Activated CD8-positive, alpha-beta memory T cell treated with anti-CD3 and anti-CD28 coated beads for 24 hours (primary cell): ENCODE results near the gene OR6C76.
"Not testable (repeated sequence)": the region's sequence is repeated elsewhere in the genome, so short reads cannot be mapped to it uniquely, and the experiment has no call there.

Experiments used
- DNase-seq: peaks from one replicate; pipeline ENCODE4 v3.0.0-alpha.2; 2020

OR6C76 gene

DNA sequence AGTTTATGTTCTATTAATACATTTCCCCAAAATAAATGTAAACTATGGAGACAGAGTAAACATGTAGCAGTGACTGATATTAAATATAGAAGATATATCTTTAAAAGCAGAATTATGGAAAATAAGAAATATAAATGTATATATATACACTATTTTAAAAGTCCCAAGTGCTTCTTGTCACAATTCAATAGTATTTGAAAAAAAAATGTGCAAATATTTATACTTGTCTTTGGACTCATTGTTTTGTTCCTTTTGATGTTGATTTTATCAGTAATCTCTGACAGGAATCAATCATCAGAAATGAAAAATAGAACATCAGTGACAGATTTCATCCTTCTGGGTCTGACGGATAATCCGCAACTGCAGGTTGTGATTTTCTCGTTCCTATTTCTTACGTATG is at the start of gene OR6C76:
TSS of gene OR6C76 (plus strand) at position 301 of the 400 bp plus-strand sequence. CDS start at position 301, 0 bp downstream.
- no peak for DNase-seq

DNA sequence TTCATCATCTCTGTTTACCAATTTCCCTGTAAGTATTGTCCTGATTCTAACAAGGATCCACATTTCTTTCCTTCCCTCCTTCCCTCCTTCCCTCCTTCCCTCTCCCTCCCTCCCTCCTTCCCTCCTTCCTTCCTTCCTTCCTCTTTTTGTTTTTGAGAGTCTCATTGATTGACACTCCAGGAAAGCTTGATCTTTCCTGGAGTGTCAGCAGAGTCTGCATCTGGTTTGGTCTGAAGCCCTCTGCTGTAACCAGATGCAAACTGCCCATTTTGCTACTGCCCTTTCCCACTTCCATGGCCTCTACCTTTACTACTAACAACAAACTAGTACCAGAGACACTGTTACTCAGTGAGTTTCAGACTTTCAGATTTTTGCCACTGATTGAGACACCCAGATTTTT is 40.2 kb upstream of the OR6C76 start:
- no peak for DNase-seq

DNA sequence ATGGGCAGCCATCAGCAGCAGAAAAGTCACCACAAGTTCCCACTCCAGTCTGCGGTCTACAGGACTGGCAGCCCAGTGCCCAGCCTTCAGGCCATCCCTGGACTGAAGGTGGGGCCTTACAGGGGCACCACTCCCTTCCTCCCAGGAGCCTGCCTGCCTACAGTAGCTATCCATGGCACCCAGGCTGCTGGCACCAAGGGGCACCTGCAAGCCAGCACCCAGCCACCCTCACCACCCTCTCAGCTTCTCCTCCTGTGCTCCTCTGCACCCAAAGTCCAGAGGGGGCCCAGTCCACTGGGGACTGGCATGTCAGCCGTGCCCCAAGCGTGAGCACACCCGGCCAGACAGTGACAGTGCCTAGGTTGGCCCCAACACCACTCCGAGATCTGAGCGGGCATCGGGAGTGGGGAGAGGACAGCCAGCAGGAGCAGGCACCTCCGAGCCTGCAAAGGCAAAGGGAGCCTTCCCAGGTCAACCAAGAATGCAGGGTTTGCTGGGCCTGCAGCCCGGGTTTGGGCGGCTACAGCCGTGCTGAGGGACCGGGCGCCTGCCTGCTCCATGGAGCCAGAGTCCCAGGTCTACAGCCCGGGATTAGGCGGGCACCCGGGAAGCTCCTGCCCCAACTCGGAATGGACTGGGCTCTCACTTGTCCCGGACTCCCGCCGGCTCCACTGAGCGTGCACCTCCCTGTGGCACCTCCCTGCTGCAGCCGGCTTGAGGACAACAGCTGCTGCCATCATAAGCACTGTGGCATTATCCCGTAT is 33.8 kb upstream of the OR6C76 start:
- DNase-seq, result no peak

DNA sequence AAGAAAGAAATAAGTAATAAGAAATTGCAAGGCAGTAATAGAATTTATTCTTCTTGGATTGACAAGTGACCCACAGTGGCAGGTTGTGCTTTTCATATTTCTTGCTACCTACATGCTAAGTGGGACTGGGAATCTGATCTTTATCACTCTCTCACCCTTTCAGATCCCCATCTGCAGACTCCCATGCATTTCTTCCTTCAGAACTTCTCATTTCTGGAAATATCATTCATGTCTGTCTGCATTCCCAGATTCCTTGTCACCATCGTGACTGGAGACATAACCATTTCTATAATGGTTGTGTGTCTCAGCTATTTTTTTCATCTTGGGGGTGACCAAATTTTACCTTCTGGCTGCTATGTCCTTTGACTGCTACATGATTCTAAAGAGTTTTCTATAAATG is 29.7 kb upstream of the OR6C76 start:
- no peak for DNase-seq

DNA sequence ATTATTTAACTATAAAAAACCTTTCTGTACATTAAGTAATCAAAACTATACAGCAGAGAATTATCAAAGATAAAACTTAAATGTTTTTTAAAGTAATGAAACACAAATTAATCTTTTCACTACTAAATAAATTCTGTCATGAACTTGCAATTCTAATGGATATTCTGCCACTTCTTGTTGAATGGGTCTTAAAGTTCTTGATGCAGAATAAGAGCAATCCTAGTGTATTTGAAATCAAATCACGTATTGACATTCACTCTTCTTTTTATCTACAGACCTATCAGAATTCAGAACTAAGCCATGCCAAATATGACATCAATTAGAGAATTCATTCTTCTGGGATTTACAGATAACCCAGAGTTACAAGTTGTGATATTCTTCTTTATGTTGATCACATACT is 25.8 kb upstream of the OR6C76 start, which contains the start of gene OR6C65:
TSS of gene OR6C65 (plus strand) at position 301 of the 400 bp plus-strand sequence. CDS start at position 301, 0 bp downstream.
- no peak for DNase-seq

DNA sequence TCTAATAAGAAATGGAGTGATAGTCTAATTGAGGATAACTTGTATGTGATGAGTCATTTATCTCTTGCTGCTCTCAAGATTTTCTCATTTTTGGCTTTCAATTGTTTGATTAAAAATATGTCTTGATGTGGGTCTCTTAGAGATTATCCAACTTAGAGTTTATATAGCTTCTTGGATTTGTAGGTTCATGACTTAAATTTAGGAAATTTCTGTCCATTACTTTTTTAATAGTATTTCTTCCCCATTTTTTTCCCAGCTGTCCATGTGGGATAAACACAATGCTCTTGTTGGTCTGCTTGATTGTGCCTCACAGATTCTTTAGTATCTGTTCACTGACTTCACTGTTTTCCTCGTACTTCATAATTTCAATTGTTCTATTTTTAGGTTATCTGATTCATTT is 18.2 kb upstream of the OR6C76 start:
- no peak for DNase-seq

DNA sequence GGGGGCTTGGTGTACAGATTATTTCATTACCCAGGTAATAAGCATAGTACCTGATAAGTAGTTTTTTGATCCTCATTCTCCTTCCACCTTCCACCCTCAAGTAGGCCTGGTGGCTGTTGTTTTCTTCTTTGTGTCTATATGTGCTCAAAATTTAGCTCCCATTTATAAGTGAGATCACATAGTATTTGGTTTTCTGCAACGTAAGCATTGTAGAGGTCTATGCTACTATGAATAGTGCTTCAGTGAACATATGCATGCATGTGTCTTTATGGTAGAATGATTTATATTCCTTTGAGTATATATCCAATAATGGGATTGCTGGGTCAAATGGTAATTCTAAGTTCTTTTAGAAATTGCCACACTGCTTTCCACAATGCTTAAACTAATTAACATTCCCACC is 16.9 kb upstream of the OR6C76 start:
- not testable (repeated sequence) for DNase-seq

DNA sequence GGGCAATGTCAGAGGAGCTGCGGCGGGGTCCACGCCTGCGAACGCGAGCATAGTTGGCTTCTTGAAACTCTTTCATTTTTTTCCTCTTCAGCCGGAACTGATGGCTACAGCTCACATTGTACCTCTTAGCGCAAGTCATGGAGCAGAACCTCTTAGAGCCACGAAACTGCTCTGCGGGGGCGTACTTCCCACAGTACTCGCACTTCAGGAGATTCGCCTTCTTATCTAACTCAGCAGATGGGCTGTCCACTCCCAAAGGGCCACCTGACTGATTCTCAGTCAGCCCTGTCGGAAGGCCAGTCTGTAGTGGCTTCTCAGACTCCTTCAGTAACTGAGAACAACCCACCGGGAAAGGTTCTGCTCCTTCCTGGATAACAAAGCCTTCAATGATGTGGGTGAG is 13.9 kb upstream of the OR6C76 start:
- not testable (repeated sequence) for DNase-seq

DNA sequence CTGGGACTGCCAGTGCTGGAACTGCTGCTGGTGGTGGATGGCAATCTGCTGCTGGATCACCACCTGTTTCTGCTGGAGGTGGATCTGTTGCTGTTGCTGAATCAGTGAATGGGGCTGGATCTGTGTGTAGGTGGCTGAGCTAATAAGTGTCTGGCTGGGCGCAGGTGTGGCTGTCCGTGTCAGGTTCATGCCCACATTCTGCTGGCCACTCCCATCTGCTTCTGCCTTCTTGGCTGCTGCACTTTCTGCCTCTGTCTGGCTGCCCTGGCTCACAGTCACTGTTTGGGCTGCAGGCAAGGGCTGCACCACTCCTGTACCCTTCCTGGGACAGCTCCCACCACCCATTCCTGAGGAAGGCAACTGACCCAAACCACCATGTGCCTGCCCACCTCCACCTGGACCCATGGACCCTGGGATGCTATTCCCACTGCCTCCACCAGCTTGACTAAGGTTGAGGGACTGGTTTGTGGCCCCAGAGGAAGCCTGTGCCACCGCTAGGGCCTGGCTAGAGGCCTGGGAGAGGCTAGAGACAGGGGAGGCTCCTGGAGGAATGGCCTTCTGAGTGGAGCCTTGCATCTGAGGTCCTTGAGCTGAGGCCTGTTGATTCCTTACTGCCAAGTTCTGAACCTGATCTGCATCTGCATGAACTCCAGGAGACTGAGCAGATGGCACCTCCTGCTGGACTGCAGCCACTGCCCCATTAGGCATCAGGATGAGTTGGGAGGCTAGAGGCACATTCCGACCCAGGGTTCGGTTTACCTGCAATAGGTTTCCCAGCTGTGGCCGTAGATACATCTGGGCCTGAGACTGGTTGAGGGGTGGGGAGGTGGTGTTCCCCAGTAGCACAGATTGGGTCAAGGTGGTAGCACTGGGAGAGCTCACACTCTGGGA is 12.3 kb upstream of the OR6C76 start:
- not testable (repeated sequence) for DNase-seq

DNA sequence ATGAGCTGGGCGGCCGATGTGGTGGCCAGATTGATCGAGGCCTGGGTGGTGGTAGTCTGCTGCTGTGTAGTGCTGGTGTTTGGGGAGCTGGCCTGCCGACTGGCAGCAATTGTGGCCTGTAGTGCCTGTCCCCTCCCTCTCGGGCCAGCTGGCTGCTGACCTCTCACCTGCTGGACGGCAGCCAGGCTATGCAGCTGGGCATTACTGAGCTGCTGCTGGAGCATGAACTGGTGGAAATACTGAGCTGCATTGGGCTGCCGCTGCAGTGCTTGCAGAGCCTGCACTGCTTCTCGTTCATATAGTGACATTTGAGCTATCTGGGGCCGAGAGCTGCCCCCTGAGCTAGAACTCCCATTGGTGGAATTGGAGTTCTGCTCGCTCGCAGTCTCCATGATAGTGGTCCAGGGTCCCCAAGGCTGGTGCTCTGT is 11.6 kb upstream of the OR6C76 start:
- not testable (repeated sequence) for DNase-seq

DNA sequence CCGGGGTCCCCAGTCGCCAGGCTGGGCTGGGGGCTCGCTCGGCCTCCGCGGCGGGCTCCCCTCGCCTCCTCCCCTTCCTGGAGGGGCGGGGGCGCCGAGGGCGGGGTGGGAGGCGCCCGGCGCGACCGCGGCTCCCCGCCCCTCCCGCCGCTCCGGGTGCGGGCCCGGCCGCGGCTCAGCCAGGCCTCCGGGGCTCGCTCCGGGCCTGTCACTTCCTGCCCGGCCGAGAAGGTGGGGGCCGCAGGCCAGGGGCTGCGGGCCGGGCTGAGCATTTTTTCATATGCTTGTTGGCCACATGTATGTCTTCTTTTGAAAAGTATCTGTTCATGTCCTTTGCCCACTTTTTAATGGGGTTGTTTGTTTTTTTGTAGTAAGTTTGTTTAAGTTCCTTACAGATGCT is 11.2 kb upstream of the OR6C76 start:
- not testable (repeated sequence) for DNase-seq

DNA sequence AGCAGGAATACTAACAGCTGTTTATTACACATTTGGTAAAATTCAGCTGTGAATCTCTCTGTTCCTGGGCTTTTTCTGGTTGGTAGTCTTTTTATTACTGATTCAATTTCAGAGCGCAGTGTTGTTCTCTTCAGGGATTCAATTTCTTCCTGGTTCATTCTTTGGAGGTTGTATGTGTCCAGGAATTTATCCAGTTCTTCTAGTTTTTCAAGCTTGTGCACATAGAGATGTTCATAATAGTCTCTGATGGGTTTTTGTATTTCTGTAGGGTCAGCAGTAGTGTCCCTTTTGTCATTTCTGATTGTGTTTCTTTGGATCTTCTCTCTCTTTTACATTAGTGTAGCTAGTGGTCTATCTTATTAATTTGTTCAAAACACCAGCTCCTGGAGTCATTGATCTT is 9.1 kb upstream of the OR6C76 start:
- no peak for DNase-seq

DNA sequence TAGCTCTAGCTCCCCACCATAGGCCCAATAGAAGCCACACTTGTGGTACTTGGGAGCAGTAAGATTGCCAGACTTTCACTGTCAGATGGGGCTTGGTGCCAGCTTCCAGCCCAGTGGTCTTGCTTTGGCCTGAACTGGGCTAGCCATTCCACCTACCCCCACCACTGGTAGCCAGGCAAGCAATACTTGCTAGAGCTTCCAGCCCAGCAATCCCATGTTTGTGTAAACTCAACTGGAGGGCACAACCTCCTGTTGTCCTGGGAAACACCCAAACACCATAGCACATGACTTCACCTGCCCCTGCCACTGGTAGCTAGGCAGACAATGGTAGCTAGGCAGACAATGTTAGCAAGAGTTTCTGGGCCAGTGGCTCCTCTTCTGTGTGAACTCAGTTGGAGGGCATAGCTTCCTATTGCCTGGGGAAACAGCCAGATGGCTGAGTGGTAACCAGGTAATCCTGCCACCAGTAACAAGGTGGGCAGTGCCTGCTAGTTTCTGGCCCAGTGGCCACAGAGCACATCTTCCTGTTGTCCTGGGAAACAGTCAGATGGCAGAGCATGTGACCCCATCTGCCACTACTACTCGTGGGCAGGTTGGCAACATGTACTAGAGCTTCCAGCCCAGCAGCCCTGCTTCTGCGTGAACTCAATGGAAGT is 5.6 kb upstream of the OR6C76 start:
- DNase-seq, result no peak

DNA sequence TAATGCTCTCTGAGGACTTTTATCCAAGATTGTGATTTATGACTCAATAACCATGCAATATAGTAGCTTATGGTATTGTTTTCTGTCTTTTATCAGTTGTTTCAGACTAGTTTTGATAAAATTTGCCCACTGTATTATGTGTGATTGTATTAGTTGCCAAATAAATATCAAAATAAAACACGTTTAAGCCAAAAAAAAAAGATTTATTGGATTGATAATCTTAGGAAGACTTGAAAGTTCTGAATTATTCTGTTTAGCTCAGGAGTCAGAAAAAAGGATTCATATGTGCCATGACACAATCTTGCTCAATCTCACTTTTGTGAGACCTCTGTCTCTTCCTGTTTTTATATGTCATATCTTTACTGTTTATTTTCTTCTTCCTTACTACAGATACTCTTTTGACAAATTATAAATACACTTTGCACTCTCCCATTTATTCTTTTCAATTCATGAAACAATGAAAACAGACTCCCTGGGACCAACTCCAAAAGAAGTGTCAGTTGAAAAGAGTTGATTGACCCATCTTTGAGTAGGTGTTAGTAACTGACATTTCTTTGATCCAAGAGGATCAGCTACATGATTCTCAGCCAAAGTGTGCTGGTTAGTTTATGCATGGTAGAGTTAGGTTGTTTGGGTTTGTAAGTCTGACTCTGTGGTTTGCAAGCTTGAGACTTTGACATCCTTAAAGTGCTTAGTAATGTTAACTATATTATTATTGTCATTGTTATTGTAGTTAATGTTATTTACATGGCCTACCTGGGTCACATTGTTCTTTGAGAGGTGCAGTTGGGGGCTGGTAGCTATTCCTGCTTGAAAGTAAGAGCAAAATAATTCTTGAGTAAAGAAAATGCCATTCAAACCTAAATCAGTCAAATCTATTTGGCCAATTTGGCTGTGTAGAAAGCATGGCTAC is 2.5 kb downstream of the OR6C76 start:
- no peak for DNase-seq

DNA sequence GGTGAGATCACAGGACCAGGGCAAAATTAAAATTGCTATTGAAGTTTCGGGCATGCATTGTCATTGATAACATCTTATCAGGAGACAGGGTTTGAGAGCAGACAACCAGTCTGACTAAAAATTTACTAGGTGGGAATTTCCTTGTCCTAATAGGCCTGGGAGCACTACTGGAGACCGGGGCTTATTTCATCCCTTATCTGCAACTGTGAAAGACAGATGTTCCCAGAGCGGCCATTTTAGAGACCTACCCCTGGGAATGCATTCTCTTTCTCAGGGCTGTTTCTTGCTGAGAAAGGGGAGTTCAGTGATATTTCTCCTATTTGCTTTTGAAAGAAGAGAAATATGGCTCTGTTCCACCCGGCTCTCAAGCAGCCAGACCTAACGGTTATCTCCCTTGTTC is 15.2 kb downstream of the OR6C76 start:
- DNase-seq, result not testable (repeated sequence)

DNA sequence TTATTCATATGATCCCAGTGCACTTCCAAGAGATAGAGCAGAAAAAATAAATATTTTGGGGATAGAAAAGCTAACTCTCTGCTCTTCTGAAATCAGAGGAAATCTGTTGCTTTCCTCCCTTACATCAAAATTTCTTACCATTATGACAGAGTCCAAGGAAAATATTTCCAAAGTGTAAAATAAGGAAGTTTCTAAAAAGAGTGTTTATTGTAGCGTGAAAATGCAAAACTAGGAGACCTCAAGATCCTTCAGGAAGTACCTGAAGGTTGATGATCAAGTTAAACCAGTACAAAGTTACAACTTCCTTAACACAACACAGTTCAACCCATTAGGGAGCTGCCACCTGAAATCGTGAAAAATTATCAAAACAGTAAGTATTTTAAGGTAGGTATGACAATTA is 17.7 kb downstream of the OR6C76 start, which contains the start of gene OR6C2:
TSS of gene OR6C2 (plus strand) at position 301 of the 400 bp plus-strand sequence. CDS start 8,138 bp downstream, outside the sequence.
- DNase-seq, result no peak

DNA sequence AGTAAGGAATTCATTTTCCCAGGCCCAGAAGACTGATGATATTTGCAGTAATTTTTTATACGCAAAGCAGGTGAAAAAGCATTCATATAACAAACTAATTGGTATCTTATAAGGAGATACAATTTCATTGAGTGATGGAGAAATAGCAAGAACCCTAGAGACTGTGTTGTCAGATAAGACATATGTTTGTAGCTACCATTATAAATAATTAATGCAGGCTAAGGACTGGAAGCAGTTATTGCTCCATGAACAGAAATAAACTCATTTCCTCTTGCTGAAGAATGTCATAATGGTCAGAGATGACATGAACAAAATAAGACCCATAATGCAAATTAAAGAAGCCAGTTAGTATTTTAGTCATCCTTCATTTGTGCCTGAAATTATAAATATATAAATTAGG is 19.3 kb downstream of the OR6C76 start:
- DNase-seq, result no peak

DNA sequence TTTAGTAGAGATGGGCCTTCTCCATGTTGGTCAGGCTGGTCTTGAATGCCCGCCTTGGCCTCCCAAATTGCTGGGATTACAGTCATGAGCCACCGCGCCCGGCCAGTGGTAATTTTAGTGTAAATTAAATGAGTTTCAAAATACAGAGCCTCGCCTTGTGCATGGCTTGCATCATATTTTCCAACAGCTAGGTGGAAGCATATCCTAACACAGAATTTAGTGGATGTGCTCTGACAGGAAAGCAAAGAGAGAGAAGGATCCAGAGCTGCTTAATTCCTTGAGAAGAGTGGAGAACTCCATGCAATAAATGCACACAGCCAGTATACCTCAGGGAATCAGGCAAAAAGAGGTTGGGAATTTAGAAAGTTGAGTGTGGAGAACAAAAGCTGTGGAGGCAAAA is 20.3 kb downstream of the OR6C76 start:
- no peak for DNase-seq

DNA sequence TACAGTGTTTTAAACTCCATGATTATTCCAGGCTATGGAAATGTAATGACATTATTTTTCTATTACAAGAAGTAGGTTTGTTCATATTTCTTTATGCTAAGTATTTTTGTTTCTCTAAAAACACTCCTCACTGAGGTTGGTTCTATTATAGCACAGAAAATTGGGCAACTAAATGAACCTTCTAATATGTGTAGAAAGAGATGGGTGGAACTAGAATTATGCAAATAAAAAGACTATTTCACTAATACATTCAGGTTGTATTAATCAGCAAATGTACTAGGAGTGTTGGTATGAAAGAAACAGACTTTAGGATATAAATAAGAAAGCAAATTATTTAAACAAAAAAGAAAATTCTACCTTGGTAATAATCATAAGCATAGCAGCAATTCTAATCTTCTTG is 22.8 kb downstream of the OR6C76 start:
- DNase-seq, result no peak

DNA sequence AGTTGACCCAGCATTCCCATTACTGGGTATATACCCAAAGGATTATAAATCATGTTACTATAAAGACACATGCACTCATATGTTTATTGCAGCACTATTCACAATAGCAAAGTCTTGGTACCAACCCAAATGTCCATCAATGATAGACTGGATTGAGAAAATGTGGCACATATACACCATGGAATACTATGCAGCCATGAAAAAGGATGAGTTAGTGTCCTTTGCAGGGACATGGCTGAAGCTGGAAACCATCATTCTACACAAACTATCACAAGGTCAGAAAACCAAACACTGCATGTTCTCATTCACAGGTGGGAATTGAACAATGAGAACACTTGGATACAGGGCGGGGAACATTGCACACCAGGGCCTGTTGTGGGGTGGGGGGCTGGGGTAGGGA is 38.9 kb downstream of the OR6C76 start:
- DNase-seq, result not testable (repeated sequence)

DNA sequence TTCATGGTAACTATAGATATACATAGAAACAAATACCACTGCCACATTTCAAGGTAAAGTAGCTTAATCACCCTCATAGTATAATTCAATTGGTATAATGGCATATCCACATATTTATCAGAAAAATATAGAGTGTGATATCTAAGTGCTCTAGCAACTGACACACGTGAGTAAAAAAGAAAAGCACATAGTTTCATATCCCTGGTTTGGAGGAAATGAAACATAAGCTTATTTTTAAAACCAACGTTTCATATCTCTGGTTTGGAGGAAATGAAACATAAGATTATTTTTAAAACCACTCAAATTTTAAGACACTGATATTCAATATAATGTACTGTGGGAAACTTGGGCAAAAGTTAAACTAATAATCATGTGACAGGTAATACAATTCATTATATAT is 41.8 kb downstream of the OR6C76 start:
- no peak for DNase-seq

DNA sequence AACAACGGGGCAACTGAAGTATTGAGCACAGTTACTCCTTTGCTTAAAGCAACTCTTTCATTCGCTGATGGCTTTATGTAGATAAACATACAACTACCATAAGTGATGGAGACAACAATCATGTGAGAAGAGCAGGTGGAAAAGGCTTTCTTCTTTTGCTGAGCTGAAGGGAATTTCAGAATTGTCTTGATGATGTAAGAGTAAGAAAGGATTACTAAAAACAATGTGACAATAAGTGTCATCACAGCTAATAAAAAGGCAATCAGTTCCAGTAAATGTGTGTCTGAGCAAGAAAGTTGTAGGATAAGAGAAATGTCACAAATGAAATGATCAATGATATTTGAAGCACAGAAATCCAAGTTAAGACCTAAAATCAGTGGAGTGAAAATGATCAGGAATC is 43.2 kb downstream of the OR6C76 start:
- DNase-seq, result no peak
